GM12878 (cell line): ENCODE data around the gene LMF2. TPM values are rescaled to one million over a fixed set of nuclear protein-coding genes. Genes with fewer than 3 reads are reported as not detected.

ENCODE experiments used
- CBFB ChIP-seq: IDR thresholded peaks from 2 replicates; pipeline ENCODE4 v1.6.1; 2016; ENCODE audit warnings: antibody characterized with exemption, low read depth
- CBX5 ChIP-seq: sonication (generic); IDR thresholded peaks from 2 replicates; pipeline ENCODE4 v1.6.1; 2016; ENCODE audit warnings: low read depth, moderate library complexity, mild to moderate bottlenecking, inconsistent platforms
- CREM ChIP-seq: IDR thresholded peaks from 2 replicates; pipeline ENCODE4 v1.6.1; 2014; ENCODE audit warnings: antibody characterized with exemption, low read depth
- FOXK2 ChIP-seq: fragments of 450-650 bp; IDR thresholded peaks from 2 replicates; pipeline ENCODE4 v1.6.1; 2017; ENCODE audit warnings: mild to moderate bottlenecking, moderate library complexity
- HSF1 ChIP-seq: fragments of 150-350 bp; IDR thresholded peaks from 2 replicates; pipeline ENCODE4 v1.6.1; 2014; ENCODE audit warnings: mild to moderate bottlenecking, low read depth, low read length
- IRF4 ChIP-seq: IDR thresholded peaks from 2 replicates; pipeline ENCODE4 v1.6.1; 2011; ENCODE audit warnings: low read depth, low read length
- JUNB ChIP-seq: IDR thresholded peaks from 2 replicates; pipeline ENCODE4 v1.6.1; 2016; ENCODE audit warnings: antibody characterized with exemption, mild to moderate bottlenecking
- JUND ChIP-seq: IDR thresholded peaks from 2 replicates; pipeline ENCODE4 v1.6.1; 2012; ENCODE audit warnings: low read depth, mild to moderate bottlenecking, low read length, improper control_type of control experiment, moderate library complexity
- PKNOX1 ChIP-seq: fragments of 450-650 bp; IDR thresholded peaks from 2 replicates; pipeline ENCODE4 v1.6.1; 2016; ENCODE audit warnings: mild to moderate bottlenecking
- POLR2AphosphoS5 ChIP-seq: IDR thresholded peaks from 2 replicates; pipeline ENCODE4 v1.6.1; 2011; ENCODE audit warnings: mild to moderate bottlenecking, low read length, inconsistent platforms
- POU2F2 ChIP-seq: IDR thresholded peaks from 3 replicates; pipeline ENCODE4 v1.6.1; 2011; ENCODE audit warnings: low read depth, mild to moderate bottlenecking, low read length, borderline replicate concordance
- RBBP5 ChIP-seq: fragments of 200-600 bp; sonication (generic); conservative IDR thresholded peaks from 2 replicates; pipeline ENCODE4 v1.6.1; 2016
- RCOR1 ChIP-seq: conservative IDR thresholded peaks from 2 replicates; pipeline ENCODE4 v1.6.1; 2012; ENCODE audit warnings: low read depth, low read length, improper control_type of control experiment
- RELB ChIP-seq: fragments of 450-650 bp; IDR thresholded peaks from 2 replicates; pipeline ENCODE4 v1.6.1; 2017; ENCODE audit warnings: low read depth, mild to moderate bottlenecking, moderate library complexity
- REST ChIP-seq: IDR thresholded peaks from 2 replicates; pipeline ENCODE4 v1.6.1; 2012; ENCODE audit warnings: mild to moderate bottlenecking, low read depth, low read length
- RFX5 ChIP-seq: IDR thresholded peaks from 2 replicates; pipeline ENCODE4 v1.6.1; 2011; ENCODE audit warnings: low read depth, low read length, improper control_type of control experiment
- SMAD1 ChIP-seq: fragments of 450-650 bp; IDR thresholded peaks from 2 replicates; pipeline ENCODE4 v1.6.1; 2018; ENCODE audit warnings: mild to moderate bottlenecking, low read depth; ENCODE audit not compliant: partially characterized antibody
- SMAD5 ChIP-seq: IDR thresholded peaks from 2 replicates; pipeline ENCODE4 v1.6.1; 2016; ENCODE audit warnings: antibody characterized with exemption, low read depth
- SPI1 ChIP-seq: IDR thresholded peaks from 2 replicates; pipeline ENCODE4 v1.6.1; 2011; ENCODE audit warnings: low read depth, mild to moderate bottlenecking, low read length, moderate library complexity, borderline replicate concordance; ENCODE audit not compliant: insufficient read depth
- STAT1 ChIP-seq: fragments of 450-650 bp; conservative IDR thresholded peaks from 2 replicates; pipeline ENCODE4 v1.6.1; 2014; ENCODE audit warnings: antibody characterized with exemption, mild to moderate bottlenecking
- SUPT20H ChIP-seq: IDR thresholded peaks from 2 replicates; pipeline ENCODE4 v1.6.1; 2011; ENCODE audit warnings: low read depth, mild to moderate bottlenecking, low read length, moderate library complexity, borderline replicate concordance; ENCODE audit not compliant: control insufficient read depth
- SUZ12 ChIP-seq: fragments of 200-600 bp; sonication (generic); IDR thresholded peaks from one replicate; pipeline ENCODE4 v1.6.1; 2018; ENCODE audit warnings: antibody characterized with exemption, mild to moderate bottlenecking; ENCODE audit not compliant: unreplicated experiment
- TAF1 ChIP-seq: IDR thresholded peaks from 2 replicates; pipeline ENCODE4 v1.6.1; 2011; ENCODE audit warnings: mild to moderate bottlenecking, low read depth, low read length, borderline replicate concordance
- YBX1 ChIP-seq: fragments of 450-650 bp; IDR thresholded peaks from 2 replicates; pipeline ENCODE4 v1.6.1; 2016; ENCODE audit warnings: antibody characterized with exemption
- ZNF207 ChIP-seq: fragments of 450-650 bp; IDR thresholded peaks from 2 replicates; pipeline ENCODE4 v1.6.1; 2014; ENCODE audit warnings: antibody characterized with exemption, mild to moderate bottlenecking, borderline replicate concordance
- ZNF622 ChIP-seq: fragments of 450-650 bp; IDR thresholded peaks from 2 replicates; pipeline ENCODE4 v1.6.1; 2017; ENCODE audit warnings: mild to moderate bottlenecking, inconsistent platforms
- polyA plus RNA-seq, 11 experiments: library from polyadenylated mRNA; depleted of rRNA in 4 of 11; unstranded in 6 of 11; stranded (reverse) in 5 of 11; fragments of >200 nt; fragmentation: Nextera tagmentation in 4 of 11; fragmentation: Illumina TruSeq in 1 of 11; extraction: Ambion mirVana in 4 of 11; extraction: Trizol in 1 of 11; gene quantifications; 1 replicate in 1 of 11; 2 replicates in 10 of 11; pipeline versions ENCODE4 v1.2.1 to v1.2.3, GENCODE V29; 2011 to 2016; ENCODE audit warnings: inconsistent platforms in 2 of 11, missing spikeins in 2 of 11, low read depth in 1 of 11
- total RNA-seq, 4 experiments: library from RNA; depleted of rRNA in 3 of 4; stranded (reverse); fragments of >200 nt in 3 of 4; fragmentation: Illumina TruSeq in 1 of 4; extraction: Trizol in 1 of 4; gene quantifications; 2 replicates each; pipeline versions ENCODE4 v1.2.1 to v1.2.3, GENCODE V29; 2013 to 2021

The LMF2 gene
- total and polyA plus RNA-seq, 10 of the 15 experiments (the other 5 are each of a cell fraction or from before 2014, with no cell fraction given): 0.08 to 57.5 (median 21.2) TPM

GRCh38 chr22:50542416-50542927, 35.0 kb upstream of the LMF2 start (continued):
- TF ChIP-seq RELB: peak; percentile 55; the same call in 1 of the 2 replicates
- TF ChIP-seq POLR2AphosphoS5: peak; percentile 94
- TF ChIP-seq SMAD5: no peak
- TF ChIP-seq RCOR1: no peak
- TF ChIP-seq CBX5: no peak
- peak; percentile 71; the same call in 1 of the 2 replicates for TF ChIP-seq RFX5
- no peak; the same call in 1 of the 2 replicates for TF ChIP-seq CBFB
- TF ChIP-seq SMAD1: peak; percentile 70
- peak; percentile 90 for TF ChIP-seq JUNB
- 0 out of 3 replicates have a peak, but pooled peaks have one; percentile 25 for TF ChIP-seq POU2F2
- peak; percentile 83 for TF ChIP-seq CREM
- no peak for TF ChIP-seq ZNF622
- peak; percentile 73; the same call in 1 of the 2 replicates for TF ChIP-seq TAF1
- peak; percentile 71 for TF ChIP-seq PKNOX1
- TF ChIP-seq SUPT20H: no peak
- TF ChIP-seq SPI1: peak; percentile 69; the same call in 1 of the 2 replicates
- no peak for TF ChIP-seq FOXK2
- TF ChIP-seq HSF1: no peak
- TF ChIP-seq YBX1: no peak
- 0 out of 2 replicates have a peak, but pooled peaks have one; percentile 59 for TF ChIP-seq JUND
- no peak for TF ChIP-seq SUZ12
- TF ChIP-seq REST: no peak
- TF ChIP-seq STAT1: no peak
- 0 out of 2 replicates have a peak, but pooled peaks have one; percentile 37 for TF ChIP-seq ZNF207
- TF ChIP-seq RBBP5: no peak
- TF ChIP-seq IRF4: peak; percentile 66
